AG08395 (cell line): ENCODE data around the gene ELMO1.

Experiments
- DNase-seq: peaks from one replicate; pipeline ENCODE4 v3.0.0; 2012; ENCODE audit warnings: mixed read lengths, low spot score

ELMO1 gene

DNA sequence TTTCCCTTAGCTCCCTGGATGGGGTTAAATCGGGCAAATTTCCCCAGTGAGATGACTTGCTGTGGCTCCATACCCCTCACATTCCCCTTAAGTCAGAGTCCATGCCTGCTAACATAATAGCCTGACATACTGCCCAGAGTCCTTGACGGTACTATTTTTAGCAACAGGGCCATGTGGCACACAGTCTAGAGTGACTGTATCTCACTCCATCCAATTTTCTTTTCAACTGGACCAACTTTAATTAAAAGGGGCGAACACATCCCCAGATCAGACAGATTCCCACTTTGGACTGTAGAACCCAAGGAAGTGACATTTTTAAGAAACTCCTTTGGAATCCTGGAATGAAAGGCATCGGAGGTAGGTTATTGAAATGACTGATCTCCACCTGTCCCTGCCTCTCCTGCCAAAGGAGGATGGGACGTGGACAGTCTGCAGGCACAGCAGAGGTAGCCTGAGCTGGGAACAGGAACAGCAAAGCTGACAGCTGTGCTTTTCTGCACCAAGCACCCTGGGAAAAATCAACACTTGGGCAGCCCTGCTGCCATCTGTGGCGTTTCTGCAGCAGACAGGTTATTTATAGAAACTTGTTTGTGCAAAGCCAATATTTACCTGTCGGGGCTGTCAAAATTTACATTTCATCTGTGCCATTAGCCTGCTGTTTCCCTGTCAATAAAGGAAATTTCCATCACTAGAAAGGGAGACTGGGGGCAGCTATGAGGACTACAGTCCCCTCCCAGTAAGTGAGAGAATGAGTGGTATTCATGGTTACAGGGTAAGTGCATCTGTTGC is 502.9 kb downstream of the ELMO1 start:
- no peak for DNase-seq

DNA sequence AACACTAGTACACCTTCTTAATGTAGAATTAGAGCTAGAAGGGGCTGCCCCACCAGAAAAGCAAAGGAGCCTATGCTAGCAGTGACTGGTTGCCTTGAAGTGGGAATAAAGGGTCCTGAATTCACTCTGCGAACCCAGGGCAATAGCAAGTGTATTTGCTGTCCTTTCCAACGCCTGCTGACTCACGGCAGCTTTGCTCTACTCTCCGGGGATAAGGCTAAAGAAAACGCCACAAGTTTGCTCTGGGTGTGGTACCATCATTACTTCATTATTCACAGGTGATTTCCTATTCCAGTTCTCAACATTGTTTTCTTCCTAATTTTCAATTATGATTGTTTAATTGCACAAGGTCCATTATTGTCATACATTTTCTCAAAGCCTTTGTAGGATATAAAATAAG is 503.8 kb downstream of the ELMO1 start:
- DNase-seq = no peak

- no peak for DNase-seq
Observed at GRCh38 chr7:36943591-36944435, 504.9 kb downstream of the ELMO1 start.

GRCh38 chr7:36942955-36943354 is 505.7 kb downstream of the ELMO1 start:
- no peak for DNase-seq

GRCh38 chr7:36942541-36942940 is 506.1 kb downstream of the ELMO1 start:
- no peak for DNase-seq

DNA sequence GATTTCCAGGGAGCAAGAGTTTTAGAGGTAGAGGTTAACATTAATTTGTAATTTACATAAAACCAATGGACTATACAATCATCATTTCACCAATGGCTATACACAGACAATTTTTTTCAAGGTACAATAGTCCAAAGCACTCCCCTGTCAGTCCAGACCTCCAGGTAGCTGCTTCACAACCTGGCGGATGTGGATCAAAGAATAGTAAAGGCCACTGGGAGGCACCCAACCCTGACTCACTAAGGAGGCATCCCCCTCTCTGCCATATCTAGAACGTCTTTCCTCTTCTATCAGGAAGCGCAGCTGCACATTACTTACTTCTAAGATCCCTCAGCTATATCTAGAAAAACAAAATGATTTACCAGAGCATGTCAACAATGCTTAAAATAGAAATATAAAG is 506.6 kb downstream of the ELMO1 start:
- DNase-seq = no peak

DNA sequence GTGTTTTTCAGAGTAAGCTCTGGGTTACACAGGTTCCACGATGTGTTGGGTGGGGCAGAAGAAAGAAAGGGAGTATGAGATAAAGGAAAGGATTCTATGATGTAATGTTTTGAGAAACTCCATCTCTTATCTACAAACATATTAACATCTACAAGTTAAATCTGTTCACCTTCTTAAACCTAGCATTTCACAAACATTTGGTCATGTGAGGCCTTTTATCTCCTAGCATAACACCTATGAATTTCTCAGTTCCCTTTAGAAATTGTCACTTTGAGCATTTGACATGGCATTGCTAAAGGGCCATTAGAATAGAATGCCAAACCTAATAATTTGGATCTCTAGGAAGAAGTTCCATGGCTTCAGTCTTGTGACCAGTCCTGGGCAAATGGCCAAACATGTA is 507.3 kb downstream of the ELMO1 start:
- no peak for DNase-seq

GRCh38 chr7:36939816-36940215 is 508.8 kb downstream of the ELMO1 start:
- DNase-seq = no peak

DNA sequence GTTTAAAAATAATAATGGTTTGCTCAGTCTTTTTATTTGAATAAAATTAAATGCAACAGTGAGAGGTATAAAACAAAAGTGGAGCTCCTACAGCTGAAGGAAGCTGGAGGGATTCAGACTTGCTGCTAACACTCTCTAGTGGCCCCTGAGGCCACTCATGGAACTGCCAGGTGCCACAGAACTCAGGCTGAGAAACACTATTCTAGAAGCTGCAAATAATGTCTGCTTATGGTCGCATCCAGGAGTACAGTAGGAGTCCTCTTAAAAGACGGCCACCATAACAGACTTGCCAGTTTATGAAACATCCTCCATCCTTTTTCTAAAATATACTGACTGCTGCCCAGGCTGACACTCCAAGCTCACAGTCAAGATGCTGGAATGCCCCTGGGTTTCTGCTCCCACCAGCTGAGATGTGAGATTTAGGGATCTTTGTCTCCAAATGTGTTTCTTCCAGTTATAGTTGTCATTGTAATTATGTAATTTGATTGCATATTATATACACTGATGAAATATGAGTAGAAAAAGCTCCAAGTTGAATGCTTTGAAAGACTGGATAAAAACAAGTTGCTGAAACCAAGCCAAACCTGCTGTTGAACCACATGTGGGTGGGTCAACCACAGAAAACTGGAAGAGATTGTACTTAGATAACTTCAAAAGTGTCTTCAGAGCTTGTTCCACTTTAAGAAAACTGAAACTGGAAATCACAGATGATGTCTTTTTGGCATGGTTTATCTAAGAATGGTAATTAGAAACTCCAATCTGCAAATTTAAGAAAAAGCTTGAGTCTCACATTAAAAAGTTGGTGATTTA is 510.7 kb downstream of the ELMO1 start:
- no peak for DNase-seq

- DNase-seq = no peak
Observed at GRCh38 chr7:36931892-36932291, 516.8 kb downstream of the ELMO1 start.

DNA sequence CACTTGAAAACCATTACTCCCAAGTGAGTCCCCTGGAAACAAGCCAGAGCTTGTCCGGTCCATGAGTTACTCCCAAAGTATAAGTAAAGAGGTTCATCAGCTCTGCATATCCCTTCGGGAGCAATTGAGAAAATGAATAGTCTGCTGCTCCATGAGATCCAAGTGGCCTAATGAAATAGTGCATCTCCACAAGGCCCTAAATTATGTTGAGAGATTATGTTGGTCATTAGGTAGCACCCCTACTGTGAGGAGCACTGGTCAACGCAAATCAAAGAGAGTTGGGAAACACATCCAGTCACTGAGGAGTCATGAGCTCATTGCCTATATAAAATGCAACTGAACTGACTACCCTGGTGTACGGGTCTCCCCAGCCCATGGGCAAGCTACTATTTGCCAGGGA is 518.9 kb downstream of the ELMO1 start:
- no peak for DNase-seq

GRCh38 chr7:36928718-36929117 is 519.9 kb downstream of the ELMO1 start:
- DNase-seq = no peak

GRCh38 chr7:36928311-36928710 is 520.4 kb downstream of the ELMO1 start:
- DNase-seq = no peak

GRCh38 chr7:36925691-36926090 is 523.0 kb downstream of the ELMO1 start:
- DNase-seq = no peak

- DNase-seq = no peak
Observed at GRCh38 chr7:36925207-36925606, 523.5 kb downstream of the ELMO1 start.

DNA sequence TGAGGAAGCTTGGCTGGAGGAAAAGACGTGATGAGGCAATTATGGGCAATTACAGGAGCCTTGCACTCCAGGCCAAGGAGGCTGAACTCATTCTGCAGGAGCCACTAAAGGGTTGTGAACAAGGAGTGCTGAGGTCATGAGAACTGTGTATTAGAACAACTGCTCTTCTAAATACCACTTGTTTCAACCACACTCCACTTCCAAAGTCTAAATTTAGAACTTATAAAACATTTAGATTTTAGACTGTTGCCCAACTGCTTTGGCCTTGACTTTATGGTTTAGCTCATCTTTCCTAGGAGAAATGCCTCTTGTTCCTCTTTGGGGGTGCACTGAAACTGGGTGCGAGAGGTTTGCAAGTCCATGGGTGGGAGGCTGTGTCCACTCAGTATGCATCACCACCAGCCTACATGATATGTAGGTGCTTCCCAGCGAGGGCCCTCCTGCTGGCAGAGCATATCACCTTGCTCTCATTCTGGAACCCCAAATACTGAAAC is 524.7 kb downstream of the ELMO1 start:
- no peak for DNase-seq

DNA sequence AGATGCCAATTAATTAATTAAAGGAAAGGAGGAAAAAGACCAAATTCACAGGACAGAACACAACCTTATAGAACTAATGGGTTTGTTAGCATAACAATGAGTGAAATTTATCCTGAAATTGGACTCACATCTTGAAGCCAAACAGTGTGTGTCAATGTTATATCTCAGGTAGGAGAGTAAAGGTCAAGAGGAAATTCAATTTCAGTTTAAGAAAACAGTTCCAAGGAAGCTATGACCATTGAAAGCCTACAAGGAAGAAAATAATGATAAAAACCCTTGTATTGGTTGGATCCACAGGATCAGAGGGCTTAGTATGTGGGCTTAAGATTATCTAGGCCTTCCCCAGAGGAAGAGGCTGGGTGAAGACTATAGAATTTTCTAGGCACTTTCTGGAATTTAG is 525.5 kb downstream of the ELMO1 start:
- DNase-seq = no peak

GRCh38 chr7:36920433-36920832 is 528.2 kb downstream of the ELMO1 start:
- DNase-seq = no peak

DNA sequence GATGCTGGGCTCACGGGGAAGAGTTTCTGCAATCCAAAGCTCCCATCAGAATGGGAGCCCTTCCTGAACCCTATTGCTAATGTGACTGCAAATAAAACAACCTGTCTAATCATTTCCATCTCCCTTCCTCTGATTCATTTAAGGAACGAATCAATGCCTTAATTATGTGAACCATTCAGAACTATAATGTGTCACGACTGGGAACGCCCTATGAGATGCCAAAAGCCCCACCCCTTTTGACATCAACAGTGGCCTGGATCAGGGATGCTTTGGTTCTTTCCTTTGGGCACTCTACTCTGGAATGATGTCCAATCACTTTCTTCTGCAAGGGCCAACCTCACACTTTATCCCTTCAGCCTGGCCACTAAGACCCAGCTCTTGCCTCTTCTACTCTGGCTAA is 528.9 kb downstream of the ELMO1 start:
- no peak for DNase-seq

- DNase-seq = no peak
Observed at GRCh38 chr7:36918591-36918990, 530.1 kb downstream of the ELMO1 start.

DNA sequence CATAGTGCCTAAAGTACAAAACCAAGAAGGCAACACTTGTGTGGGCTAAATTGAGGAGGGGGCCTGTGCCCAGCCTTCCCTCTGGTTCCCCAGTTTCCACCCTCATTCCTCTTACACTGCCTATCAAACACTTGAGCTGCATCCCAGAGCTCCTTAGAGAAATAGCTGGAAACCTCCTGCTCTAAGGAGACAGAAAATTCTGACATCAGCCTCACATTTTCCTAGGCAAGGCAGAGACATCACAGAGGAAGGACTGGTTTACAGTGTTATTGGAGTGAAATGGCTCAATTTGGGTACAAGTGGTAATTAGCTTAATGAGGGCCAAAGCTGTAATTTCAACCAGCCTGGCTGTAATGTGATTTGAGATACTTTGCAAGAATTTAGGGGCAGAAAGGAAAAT is 532.0 kb downstream of the ELMO1 start:
- DNase-seq = no peak

- no peak for DNase-seq
Observed at GRCh38 chr7:36916116-36916515, 532.5 kb downstream of the ELMO1 start.
